ENCODE measurements around the gene RORC.
"Not testable (repeated sequence)": the region's sequence is repeated elsewhere in the genome, so short reads cannot be mapped to it uniquely, and the experiment has no call there.

Gene RORC

DNA sequence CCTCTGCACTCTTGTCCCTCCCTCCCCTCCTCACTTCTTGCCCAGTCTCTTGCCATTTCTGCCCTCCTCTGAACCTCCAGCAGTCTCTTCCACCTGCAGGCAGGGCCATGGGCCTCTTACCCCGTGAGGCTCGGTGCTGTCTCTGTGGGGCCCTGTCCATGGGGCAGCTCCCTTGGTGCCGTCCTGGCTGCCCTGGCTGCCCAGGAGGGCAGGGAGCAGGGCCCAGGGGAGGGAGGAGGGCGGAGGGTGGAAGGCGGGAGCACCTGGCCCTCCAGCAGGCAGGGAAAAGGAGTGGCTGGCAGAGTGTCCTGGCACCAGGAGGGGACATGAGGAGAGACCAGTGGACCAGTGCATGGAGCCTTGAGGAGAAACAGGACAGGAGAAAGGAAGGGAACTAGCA, at the start of gene RORC:
Gene RORC, minus strand, starts transcription at position 198 of the 400 bp plus-strand sequence. Its CDS starts 38 bp downstream, at position 160.
- Histone ChIP-seq H3K4me3 (no peak within 1 kb of the TSS), H3K27ac (no peak within 1 kb of the TSS)
- TF ChIP-seq, protein P1, sequence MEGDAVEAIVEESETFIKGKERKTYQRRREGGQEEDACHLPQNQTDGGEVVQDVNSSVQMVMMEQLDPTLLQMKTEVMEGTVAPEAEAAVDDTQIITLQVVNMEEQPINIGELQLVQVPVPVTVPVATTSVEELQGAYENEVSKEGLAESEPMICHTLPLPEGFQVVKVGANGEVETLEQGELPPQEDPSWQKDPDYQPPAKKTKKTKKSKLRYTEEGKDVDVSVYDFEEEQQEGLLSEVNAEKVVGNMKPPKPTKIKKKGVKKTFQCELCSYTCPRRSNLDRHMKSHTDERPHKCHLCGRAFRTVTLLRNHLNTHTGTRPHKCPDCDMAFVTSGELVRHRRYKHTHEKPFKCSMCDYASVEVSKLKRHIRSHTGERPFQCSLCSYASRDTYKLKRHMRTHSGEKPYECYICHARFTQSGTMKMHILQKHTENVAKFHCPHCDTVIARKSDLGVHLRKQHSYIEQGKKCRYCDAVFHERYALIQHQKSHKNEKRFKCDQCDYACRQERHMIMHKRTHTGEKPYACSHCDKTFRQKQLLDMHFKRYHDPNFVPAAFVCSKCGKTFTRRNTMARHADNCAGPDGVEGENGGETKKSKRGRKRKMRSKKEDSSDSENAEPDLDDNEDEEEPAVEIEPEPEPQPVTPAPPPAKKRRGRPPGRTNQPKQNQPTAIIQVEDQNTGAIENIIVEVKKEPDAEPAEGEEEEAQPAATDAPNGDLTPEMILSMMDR (IDR thresholded peaks at IDR 0.05) = no peak
- no peak for DNase-seq (ENCODE audit: low spot score)

DNA sequence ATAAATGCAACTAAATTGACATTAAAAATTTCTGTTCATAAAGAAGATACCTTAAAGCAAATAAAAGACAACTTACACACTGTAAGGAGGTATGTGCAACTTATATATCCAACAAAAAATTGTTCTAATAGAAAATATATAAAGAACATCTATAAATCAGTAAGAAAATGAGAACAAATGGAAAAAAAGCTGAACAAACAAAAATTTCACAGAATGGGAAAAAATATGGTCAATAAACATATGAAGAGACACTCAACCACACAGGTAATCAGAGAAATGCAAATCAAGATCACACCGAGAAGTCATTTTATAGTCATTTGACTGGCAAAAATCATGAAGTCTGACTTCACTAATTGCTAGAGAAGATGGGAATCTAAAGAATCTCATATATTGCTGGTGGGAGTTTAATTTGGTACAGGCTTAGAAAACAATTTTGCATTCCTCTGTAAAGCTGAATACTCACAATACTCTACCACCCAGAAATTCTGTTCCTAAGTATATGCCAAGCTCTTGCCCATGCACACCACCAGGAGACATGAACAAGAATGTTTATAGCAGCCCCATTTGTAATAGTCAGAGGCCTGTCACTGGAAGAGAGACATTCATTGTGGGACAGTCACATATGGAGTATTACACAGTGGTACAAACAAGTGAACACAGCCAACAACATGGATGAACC, 44.0 kb upstream of the RORC start:
- H3K27ac ChIP-seq = no peak overlapping the region
- TF ChIP-seq, protein P1 (IDR thresholded peaks at IDR 0.05) = no peak
- DNase-seq (ENCODE audit: low spot score) = no peak
- no peak overlapping the region for H3K4me3 ChIP-seq

DNA sequence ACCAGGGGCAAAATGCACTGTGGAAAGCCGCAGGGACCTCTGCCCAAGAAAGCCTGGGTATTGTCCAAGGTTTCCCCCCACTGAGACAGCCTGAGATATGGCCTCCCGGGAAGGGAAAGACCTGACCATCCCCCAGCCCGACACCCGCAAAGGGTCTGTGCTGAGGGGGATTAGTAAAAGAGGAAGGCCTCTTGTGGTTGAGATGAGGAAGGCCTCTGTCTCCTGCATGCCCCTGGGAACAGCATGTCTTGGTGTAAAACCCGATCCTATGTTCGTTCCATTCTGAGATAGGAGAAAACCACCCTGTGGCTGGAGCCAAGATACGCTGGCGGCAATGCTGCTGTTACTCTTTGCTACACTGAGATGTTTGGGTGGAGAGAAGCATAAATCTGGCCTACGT, 41.2 kb upstream of the RORC start:
- H3K4me3 ChIP-seq; DNase-seq (ENCODE audit: low spot score); H3K27ac ChIP-seq: not testable (repeated sequence)

DNA sequence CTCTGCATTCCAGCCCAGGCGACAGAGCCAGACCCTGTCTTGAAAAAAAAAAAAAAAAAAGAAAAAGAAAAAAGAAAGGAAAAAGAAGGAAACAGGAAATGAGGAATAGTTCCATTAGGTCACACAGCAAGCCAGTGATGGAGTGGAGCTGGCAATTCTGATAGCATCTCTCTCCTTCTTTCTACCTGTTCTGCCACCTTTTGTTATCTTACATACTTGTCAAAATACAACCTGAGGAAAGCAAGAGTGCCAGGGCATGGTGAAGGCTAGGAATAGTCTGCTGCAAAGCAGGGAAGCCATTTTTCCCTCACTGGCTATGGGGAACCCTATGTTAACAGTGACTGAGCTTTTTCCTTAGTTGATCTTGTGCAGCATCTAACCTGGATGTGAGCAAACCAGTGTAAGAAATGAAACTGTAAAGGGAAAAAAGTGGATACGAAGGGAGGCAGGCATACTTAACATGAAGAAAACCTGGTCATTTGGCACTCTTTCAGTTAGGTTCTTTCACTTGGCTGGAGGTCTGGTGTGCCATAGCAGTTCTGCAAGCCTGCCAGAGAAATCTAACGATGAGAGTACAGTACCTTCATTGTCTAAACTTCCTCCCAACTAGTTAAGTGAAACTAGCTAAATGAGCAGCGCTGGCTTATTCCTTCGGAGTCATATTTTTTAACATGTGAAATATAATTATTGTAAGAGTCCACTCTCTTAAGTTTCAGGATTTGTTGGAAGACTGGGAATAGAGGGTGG, 39.9 kb upstream of the RORC start:
- no peak for DNase-seq (ENCODE audit: low spot score)
- Histone ChIP-seq H3K4me3 (no peak overlapping the region), H3K27ac (no peak overlapping the region)
- TF ChIP-seq, protein P1 (IDR thresholded peaks at IDR 0.05) = no peak

DNA sequence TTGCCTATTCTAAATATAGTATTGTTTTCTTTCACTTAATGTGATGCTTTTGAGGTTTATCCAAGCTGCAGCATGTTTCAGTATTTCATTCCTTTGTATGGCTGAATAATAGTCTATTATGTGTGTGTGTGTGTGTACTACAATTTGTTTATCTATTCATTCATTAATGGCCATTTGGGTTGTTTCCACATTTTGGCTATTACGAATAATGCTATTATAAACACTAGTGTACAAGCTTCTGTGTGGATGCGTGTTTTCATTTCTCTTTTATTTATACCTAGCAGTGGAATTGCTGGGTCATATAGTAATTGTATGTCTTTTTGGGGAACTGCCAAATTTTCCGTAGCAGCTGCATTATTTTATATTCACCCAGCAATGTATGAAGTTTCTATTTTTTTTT, 36.9 kb upstream of the RORC start:
- Histone ChIP-seq H3K4me3 (no peak overlapping the region), H3K27ac (no peak overlapping the region)
- no peak for DNase-seq (ENCODE audit: low spot score)
- TF ChIP-seq, protein P1 (IDR thresholded peaks at IDR 0.05) = no peak

DNA sequence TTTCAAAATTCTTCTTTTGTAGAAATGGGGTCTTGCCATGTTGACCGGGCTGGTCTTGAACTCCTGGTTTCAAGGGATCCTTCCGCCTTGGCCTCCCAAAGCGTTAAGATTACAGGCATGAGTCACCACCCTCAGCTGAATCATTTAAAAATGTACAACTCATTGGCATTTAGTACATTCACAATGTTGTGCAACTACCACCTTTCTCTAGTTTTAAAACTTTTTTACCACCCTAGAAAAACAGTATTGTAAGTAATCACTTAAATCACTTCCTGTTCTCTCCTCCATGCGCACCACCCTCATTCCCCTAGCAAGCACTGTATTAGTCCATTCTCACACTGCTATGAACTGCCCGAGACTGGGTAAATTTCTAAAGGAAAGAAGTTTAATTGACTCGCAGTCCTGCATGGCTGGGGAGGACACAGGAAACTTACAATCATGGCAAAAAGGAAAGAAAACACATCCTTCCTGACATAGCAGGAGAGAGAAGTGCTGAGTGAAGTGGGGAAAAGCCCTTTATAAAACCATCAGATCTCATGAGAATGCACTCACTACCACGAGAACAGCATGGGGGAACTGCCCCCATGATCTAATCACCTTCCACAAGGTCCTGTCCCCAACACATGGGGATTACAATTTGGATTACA, 36.3 kb upstream of the RORC start:
- Histone ChIP-seq H3K27ac (no peak overlapping the region), H3K4me3 (no peak overlapping the region)
- TF ChIP-seq, protein P1 (IDR thresholded peaks at IDR 0.05) = no peak
- no peak for DNase-seq (ENCODE audit: low spot score)

DNA sequence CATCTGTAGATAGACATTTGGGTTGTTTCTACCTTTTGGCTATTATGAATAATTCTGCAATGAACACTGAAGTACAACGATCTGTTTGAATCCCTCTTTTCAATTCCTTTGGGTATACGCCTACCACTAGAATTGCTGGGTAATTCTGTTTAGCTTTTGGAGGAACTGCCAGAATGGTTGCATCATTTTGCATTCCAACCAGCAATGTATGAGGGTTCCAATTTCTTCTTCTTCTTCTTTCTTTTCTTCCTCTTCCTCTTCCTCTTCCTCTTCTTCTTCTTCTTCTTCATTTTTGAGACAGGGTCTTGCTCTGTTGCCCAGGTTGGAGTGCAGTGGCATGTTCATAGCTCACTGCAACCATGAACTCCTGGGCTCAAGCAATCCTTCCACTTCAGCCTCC, 35.7 kb upstream of the RORC start:
- Histone ChIP-seq H3K4me3 (no peak overlapping the region), H3K27ac (no peak overlapping the region)
- no peak for DNase-seq (ENCODE audit: low spot score)
- TF ChIP-seq, protein P1 (IDR thresholded peaks at IDR 0.05) = no peak

Measured in coronary artery (tissue), 2 donors.